SW480 (cell line): ENCODE results near the gene DLGAP1.

ENCODE experiments used
- DNase-seq: peaks from one replicate; pipeline ENCODE4 v3.0.0-alpha.2; 2016; ENCODE audit warnings: low spot score

The DLGAP1 gene

DNA sequence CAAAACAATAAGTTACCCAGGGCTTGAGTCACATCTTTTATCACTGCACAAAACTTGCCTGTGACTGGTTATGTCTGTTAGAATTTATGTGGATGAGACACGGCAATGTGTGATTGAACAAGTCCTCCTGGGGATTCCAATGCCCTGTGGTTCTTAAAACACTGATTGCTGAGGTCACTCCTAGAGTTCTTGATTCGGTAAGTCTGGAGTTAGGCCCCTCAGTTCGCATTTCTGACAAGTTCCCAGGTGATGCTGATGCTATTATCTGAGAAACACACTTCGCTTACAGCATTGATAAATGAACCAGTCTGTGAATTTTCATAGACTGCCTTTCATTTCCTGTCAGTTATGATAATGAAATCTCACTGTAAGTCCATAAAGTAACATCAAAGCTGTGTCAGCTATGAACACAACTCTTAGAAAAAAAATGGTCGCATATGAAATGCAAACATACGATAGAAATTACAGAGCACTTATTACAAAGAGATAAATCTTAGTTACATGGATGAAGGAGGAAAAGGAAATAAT lies 214.0 kb downstream of the DLGAP1 start:
- DNase-seq, result no peak

DNA sequence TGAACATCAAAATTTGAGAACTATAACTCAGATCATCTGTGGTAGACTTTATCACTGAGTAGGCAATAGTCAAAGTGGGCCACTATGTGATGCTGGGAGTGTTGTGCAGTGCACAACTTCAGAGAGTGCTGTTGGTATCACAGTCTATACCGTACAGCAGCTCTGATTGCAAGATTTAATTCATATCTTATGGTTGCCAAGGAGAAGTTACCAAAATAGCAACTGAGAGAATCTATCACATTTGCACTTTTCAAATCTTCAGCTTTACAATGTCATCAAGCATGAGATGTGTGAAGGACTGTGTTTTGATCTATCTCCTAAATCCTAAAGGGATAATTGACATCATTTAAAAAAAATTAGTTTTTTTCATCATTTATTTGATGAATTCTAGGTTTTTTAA lies 216.1 kb downstream of the DLGAP1 start:
- no peak for DNase-seq

DNA sequence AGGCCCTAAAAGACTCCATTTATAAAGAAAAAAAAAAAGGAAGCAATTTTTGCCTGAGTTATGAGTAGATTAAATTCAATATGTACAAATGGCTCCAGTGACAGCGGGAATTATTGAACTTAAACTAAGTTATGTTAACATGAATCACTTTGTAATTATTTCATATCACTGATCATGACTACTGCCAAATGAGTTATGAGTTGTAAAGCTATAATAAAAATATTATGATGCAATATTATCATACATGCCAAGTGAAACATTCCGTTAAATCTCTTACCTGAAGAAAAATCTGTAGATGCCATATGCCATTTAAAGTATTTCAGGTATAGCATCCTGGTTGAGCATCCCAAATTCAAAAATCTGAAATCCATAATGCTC lies 217.5 kb downstream of the DLGAP1 start:
- no peak for DNase-seq

DNA sequence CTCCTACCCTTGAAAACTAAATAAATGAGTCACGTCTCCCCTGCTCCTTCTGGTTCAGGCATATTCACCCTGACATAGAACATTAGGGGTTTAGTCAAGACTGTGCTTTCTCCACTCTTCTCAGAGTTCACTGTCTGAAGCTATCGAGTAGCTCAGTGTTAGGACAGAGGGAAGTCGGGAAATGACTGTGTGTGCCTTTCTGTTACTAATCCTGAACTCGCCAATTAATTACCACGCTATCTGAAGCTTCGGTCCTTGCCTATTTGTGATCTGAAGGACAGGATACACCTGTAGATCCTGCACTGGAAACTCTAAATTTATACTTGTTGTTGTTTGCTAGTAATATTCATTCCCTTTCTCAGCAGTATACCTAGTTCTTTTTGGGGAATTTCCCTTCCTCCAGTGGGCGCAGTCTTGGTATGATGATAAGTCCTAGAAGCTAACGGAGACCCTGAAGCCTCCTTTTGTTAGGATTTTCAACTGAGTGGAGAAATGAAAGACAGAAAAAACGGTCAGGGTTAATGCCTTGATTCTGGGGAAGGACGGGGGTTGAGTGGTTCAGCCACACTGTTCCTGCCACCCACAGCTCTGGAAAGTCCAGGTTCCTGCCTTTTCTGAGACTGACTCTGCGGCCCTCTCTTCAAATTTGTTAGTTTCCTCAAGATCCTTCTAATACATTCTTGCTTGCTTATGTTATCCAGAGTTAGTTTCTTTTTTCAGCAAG lies 218.0 kb downstream of the DLGAP1 start:
- no peak for DNase-seq

DNA sequence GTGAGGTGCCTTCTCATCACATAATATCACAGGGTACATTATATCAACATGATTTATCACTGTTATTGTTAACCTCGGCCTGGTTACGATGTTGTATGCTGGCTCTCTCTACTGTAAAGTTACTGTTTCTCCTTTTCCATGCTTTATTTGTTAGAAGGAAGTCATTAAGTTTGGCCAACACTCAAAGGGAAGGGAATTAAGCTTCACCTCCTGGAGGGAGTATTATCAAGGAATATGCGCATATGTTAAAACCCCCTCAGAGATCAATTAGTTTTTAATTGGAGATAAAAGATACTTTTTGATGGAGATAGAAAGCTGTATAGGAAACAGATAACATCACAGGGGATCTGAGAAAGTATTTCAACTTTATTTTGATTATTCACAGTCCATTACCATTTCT lies 221.6 kb downstream of the DLGAP1 start:
- no peak for DNase-seq

DNA sequence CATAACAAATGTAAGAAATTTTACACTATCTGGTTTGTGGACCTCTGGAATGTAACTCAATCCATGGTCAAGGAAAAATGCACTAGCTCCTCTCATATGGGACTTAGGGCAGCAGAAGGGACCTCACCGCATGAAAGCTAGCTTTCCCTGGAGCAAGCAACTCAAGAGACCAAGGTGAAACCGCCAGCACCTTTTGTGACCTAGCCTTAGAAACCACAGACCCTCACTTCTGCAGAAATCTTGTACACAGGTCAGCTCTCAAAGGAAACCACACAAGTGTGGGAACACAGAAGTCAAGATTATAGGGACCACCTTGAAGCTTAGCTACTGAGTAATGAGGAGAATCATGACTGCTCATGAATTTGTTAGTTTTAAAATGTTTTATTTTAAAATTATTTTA lies 222.5 kb downstream of the DLGAP1 start:
- no peak for DNase-seq

DNA sequence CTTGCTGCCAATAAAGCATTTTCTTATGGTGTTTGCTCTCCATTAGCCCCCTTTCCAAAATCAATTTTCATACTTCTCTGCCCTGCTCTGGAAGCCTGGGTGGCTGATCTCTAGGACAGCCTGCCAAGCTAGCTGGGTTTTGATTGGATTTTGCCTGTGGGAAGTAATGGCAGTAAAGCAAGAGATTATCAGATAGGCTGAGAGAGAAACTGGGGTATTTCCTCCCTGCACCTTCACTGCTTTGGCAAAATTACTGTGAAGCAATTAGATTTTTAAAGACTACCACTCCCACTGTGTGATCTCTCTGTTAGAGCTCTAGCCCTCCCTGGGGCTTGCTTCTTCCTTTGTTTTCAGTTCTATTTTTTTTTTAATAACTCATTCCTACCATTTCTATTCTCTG lies 223.8 kb downstream of the DLGAP1 start:
- no peak for DNase-seq

DNA sequence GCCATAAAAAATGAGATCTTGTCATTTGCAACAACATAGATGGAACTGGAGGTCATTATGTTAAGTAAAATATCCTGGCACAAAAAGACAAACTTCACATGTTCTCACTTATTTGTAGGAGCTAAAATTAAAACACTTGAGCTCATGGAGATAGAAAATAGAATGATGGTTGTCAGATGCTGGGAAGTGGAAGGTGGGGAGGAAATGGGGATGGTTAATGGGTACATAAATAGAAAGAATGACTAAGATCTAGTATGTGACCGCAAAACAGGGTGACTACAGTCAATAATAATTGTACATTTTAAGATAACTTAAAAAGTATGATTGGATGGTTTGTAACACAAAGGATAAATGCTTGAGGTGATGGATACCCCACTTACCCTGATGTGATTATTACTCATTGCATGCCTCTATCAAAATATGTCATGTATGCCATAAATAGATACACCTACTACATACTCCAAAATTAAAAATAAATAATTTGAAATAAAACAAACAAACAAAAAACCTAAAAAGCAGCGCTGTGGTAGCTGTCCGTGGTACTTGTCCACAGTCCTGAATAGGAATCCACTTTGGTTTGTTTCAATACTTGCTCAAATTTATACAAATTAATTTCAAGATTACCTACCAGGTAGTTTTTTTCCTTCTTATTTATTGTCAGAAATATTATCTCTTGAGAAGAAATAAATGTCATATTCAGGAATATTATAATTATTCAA lies 224.5 kb downstream of the DLGAP1 start:
- DNase-seq, result no peak

GRCh38 chr18:4224031-4224704 lies 230.9 kb downstream of the DLGAP1 start:
- DNase-seq, result no peak

DNA sequence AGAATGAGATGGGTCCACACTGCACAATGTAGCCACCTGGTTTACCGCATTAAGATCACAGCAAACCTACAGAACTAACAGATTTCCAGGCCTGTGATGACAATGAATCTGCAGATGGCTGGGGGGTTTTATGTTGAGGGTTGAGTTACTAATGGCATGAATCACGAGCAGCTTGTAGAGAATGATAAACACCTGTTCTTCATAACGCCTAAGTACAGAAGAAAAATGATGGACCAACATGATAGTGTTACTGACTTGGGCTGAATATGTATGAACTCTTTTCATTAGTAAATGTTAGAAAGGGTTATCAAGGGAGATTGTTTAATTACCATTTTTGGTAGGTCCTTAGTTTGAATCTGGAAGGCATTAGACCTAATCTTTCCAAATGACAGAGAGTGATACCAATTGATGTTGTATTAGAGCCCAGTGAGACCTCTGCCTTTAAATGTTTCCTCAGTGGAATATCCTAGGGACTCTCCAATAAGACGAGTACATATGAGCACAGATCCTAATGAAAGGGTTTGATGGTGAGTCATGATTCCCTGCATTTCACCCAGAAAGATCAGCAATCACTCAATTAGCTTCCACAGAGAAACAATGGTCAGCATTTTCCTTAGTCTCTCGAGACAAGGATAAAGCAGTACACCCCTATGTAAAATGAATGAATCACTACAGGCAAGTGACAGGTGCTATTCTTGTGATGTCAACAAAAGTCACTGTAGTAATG lies 243.8 kb downstream of the DLGAP1 start:
- DNase-seq, result no peak

DNA sequence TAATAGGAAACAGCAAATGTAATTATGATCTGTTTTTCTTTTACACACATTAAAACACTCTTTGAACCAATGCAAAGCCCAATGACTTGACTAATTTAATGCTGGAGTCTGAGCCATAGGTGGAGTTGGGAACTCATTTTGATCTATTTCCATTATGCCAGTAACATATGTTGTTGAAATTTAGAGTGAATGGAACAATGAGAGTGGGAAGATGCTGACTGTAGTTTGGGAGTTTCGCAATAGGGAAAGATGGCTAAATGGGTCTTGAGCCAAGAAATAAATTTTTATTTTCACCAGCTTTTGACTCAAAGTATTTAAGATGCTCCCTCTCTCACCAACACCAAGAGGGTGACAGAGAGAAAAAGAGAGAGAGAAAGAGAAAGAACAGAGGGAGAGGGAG lies 246.7 kb downstream of the DLGAP1 start:
- no peak for DNase-seq

DNA sequence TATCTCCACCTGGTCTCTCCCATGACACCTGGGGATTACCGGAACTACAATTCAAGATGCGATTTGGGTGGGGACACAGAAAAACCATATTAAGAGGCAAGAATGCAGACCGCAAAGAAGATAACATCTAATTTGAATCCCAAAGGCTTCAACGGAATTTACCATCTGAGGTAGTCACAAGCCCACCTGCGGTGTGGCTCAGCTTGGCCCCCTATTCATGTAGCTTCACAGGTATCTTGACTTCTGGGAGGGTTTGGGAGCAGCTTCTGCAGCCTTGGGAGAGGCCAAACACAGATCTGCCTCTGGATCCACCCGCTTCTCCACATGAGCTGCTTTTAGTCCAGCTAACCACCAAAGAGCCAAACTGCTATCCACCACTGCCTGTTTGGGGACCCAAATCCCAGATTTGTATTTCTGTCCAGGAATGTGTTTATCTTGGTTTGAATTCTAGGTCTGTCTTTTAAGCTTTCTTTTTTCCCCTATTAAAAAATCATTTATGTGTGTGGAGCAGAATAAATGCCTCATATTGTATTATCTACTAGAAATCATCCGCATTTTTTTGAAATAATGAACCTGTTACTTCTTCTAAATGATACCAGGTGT lies 247.6 kb downstream of the DLGAP1 start:
- DNase-seq, result no peak

DNA sequence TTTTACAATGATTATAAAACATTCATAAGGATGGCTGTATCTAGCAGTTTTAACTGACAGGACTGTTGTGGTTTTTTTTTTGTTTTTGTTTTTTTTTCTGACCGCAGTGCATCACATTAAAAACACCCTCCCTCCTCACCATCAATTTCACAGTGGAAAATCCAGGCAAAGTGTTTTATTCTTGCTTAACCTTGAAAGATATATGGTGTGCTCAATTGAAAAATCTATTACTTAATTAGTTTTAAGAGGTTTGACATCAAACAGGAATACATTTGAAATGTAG lies 250.7 kb downstream of the DLGAP1 start:
- DNase-seq, result peak; percentile 30

- DNase-seq, result peak; percentile 41
Measured at GRCh38 chr18:4203568-4204437, 251.3 kb downstream of the DLGAP1 start.

GRCh38 chr18:4200399-4200798 lies 254.7 kb downstream of the DLGAP1 start:
- DNase-seq, result no peak

DNA sequence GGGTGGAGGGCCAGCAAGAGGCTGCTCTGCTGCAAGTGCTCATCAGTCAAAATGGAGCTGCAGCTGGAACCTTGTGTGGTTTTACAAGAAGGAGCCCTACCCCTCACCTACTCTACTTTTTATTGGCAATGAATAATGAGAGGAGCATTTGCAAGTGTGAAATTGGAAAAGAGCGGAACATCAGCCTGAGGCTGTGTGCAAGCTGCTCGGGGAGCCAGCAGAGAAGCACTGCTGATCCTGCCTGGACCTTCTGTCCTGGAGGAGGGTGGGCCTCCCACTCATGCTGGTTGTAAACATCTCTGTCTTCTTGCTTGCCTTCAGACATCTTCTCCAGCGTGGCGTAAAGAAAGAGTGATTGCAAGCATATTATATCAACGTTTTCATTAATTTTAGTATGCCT lies 256.2 kb downstream of the DLGAP1 start:
- DNase-seq, result no peak

- no peak for DNase-seq
Measured at GRCh38 chr18:4196351-4196750, 258.8 kb downstream of the DLGAP1 start.

GRCh38 chr18:4193086-4193485 lies 262.0 kb downstream of the DLGAP1 start:
- no peak for DNase-seq

GRCh38 chr18:4181882-4182568 lies 273.1 kb downstream of the DLGAP1 start:
- DNase-seq, result peak; percentile 36

GRCh38 chr18:4181086-4181485 lies 274.0 kb downstream of the DLGAP1 start:
- no peak for DNase-seq
